ENCODE measurements around the gene KHNYN.

DNA sequence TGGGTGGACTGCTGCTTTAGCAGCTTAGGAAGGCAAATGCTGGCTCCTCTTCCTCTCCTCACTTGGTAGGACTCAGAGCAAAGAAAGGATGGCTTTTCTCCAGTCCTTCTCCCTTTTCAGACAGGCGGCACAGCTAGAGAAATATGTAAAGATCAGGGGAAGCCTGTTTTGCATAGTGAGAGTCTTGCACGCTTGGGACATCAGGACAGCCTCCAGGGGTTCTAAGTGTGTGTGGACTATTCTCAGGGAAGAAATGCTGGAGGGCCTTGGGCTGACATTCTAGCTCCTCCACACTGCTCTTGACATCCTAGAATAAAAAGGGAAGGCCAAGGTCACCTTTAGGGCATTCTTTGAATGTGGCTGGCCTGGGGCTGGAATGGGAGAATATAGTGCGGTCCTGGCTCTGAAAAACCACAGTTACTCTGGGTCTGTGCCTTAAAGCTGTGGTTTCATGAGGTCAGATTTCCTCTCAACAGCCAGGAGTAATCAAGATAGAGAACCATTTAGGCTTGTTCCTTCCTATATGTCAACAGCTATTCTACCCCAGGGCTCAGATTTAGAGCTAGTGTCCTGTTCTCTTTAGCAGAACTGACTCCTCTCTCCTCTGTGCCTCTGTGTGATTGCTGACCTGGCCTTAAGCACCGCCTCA lies 54.0 kb downstream of the KHNYN start:
- TF ChIP-seq, protein P1, sequence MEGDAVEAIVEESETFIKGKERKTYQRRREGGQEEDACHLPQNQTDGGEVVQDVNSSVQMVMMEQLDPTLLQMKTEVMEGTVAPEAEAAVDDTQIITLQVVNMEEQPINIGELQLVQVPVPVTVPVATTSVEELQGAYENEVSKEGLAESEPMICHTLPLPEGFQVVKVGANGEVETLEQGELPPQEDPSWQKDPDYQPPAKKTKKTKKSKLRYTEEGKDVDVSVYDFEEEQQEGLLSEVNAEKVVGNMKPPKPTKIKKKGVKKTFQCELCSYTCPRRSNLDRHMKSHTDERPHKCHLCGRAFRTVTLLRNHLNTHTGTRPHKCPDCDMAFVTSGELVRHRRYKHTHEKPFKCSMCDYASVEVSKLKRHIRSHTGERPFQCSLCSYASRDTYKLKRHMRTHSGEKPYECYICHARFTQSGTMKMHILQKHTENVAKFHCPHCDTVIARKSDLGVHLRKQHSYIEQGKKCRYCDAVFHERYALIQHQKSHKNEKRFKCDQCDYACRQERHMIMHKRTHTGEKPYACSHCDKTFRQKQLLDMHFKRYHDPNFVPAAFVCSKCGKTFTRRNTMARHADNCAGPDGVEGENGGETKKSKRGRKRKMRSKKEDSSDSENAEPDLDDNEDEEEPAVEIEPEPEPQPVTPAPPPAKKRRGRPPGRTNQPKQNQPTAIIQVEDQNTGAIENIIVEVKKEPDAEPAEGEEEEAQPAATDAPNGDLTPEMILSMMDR (conservative IDR thresholded peaks at IDR 0.05; ENCODE audit: low read length), result no peak
- TF ChIP-seq EZH2phosphoT487 (IDR thresholded peaks at IDR 0.05; ENCODE audit: borderline replicate concordance), result no peak
